WTC11 (cell line): ENCODE measurements around the gene GOLGA8B. TPM values are rescaled to one million over a fixed set of nuclear protein-coding genes. Genes with fewer than 3 reads are reported as not detected.

ENCODE experiments used
- ATAC-seq: fragments of 200-7000 bp; cut with Tn5 transposase; 2 replicates; pipeline ENCODE4 v1.10.0; 2021; ENCODE audit warnings: mild to moderate bottlenecking, moderate library complexity
- CTCF ChIA-PET: fragments of 300-600 bp; sonication (Branson Sonifier 250); formaldehyde crosslinking; loops from one replicate; lab custom pipeline; 2021; ENCODE audit warnings: antibody characterized with exemption; lab: Charles Lee
- POLR2A ChIA-PET: fragments of 350-600 bp; sonication (Branson Sonifier 250); formaldehyde crosslinking; loops from one replicate; lab custom pipeline; 2021; ENCODE audit warnings: antibody characterized with exemption; lab: Charles Lee
- DNase-seq: peaks from one replicate; pipeline ENCODE4 v3.0.0; 2021; ENCODE audit warnings: low spot score
- H3K27ac Mint-ChIP-seq: 2 replicates; pipeline ENCODE4 v1.8.0; 2021; ENCODE audit warnings: mixed read lengths
- H3K27me3 Mint-ChIP-seq: 2 replicates; pipeline ENCODE4 v1.8.0; 2021; ENCODE audit warnings: low read depth, mild to moderate bottlenecking, moderate library complexity, mixed read lengths
- H3K36me3 Mint-ChIP-seq: 2 replicates; pipeline ENCODE4 v1.8.0; 2021; ENCODE audit warnings: mixed read lengths
- H3K4me1 Mint-ChIP-seq: 2 replicates; pipeline ENCODE4 v1.8.0; 2022; ENCODE audit warnings: mixed read lengths
- H3K4me3 Mint-ChIP-seq: 2 replicates; pipeline ENCODE4 v1.8.0; 2021; ENCODE audit warnings: mild to moderate bottlenecking, moderate library complexity, mixed read lengths
- H3K9me3 Mint-ChIP-seq: 2 replicates; pipeline ENCODE4 v1.8.0; 2021; ENCODE audit warnings: mixed read lengths
- GABPB1 ChIP-seq: sonication (generic); formaldehyde crosslinking; IDR thresholded peaks from 2 replicates; pipeline ENCODE4 v1.8.1; 2023; ENCODE audit warnings: mild to moderate bottlenecking, missing genetic modification reagents
- KAT7 ChIP-seq: sonication (generic); formaldehyde crosslinking; IDR thresholded peaks from 2 replicates; pipeline ENCODE4 v1.8.1; 2023; ENCODE audit warnings: missing genetic modification reagents, mild to moderate bottlenecking, borderline replicate concordance
- MXD4 ChIP-seq: fragments of 250-450 bp; sonication (Bioruptor Pico); IDR thresholded peaks from 2 replicates; pipeline ENCODE4 v1.8.0; 2021; ENCODE audit warnings: mild to moderate bottlenecking, moderate library complexity, borderline replicate concordance
- NFYB ChIP-seq: sonication (generic); formaldehyde crosslinking; conservative IDR thresholded peaks from 2 replicates; pipeline ENCODE4 v1.8.0; 2022; ENCODE audit warnings: low read depth, missing genetic modification reagents
- OVOL2 ChIP-seq: fragments of 250-450 bp; sonication (Bioruptor Pico); IDR thresholded peaks from 2 replicates; pipeline ENCODE4 v1.9.0; 2021; ENCODE audit warnings: mild to moderate bottlenecking, borderline replicate concordance
- TEAD4 ChIP-seq: sonication (generic); formaldehyde crosslinking; IDR thresholded peaks from 2 replicates; pipeline ENCODE4 v1.8.0; 2022; ENCODE audit warnings: mild to moderate bottlenecking, missing genetic modification reagents
- TP53 ChIP-seq: sonication (generic); formaldehyde crosslinking; IDR thresholded peaks from 2 replicates; pipeline ENCODE4 v1.8.1; 2023; ENCODE audit warnings: mild to moderate bottlenecking, missing genetic modification reagents
- ZBTB21 ChIP-seq: sonication (generic); formaldehyde crosslinking; IDR thresholded peaks from 2 replicates; pipeline ENCODE4 v1.8.1; 2023; ENCODE audit warnings: mild to moderate bottlenecking, missing genetic modification reagents, borderline replicate concordance
- ZNF219 ChIP-seq: sonication (generic); formaldehyde crosslinking; IDR thresholded peaks from 2 replicates; pipeline ENCODE4 v1.8.0; 2023; ENCODE audit warnings: missing genetic modification reagents, mild to moderate bottlenecking, borderline replicate concordance
- ZNF416 ChIP-seq: fragments of 250-450 bp; sonication (Bioruptor Pico); IDR thresholded peaks from 2 replicates; pipeline ENCODE4 v1.9.0; 2021; ENCODE audit warnings: mild to moderate bottlenecking, inconsistent platforms
- total RNA-seq: library from RNA; stranded (reverse); gene quantifications from 3 replicates; pipeline ENCODE4 v1.2.3, GENCODE V29; 2021
- TF ChIP-seq, protein P1 (sequence below): sonication (generic); formaldehyde crosslinking; IDR thresholded peaks from 2 replicates; pipeline ENCODE4 v1.8.0; 2023; ENCODE audit warnings: mild to moderate bottlenecking, missing genetic modification reagents
- TF ChIP-seq, protein P2 (sequence below): fragments of 200-600 bp; IDR thresholded peaks from 2 replicates; pipeline ENCODE4 v1.8.0; 2022; ENCODE audit warnings: antibody characterized with exemption
- TF ChIP-seq, protein P3 (sequence below): sonication (generic); formaldehyde crosslinking; IDR thresholded peaks from 2 replicates; pipeline ENCODE4 v1.8.0; 2022; ENCODE audit warnings: mild to moderate bottlenecking, missing genetic modification reagents
- TF ChIP-seq, protein P4 (sequence below): sonication (generic); formaldehyde crosslinking; IDR thresholded peaks from 2 replicates; pipeline ENCODE4 v1.8.1; 2022; ENCODE audit warnings: low read depth, missing genetic modification reagents, borderline replicate concordance
- TF ChIP-seq, protein P5 (sequence below): sonication (generic); formaldehyde crosslinking; IDR thresholded peaks from 2 replicates; pipeline ENCODE4 v1.8.0; 2023; ENCODE audit warnings: missing genetic modification reagents
- TF ChIP-seq, protein P6 (sequence below): sonication (generic); formaldehyde crosslinking; conservative IDR thresholded peaks from 2 replicates; pipeline ENCODE4 v1.8.1; 2022; ENCODE audit warnings: mild to moderate bottlenecking, missing genetic modification reagents
- TF ChIP-seq, protein P7 (sequence below): fragments of 250-450 bp; sonication (Bioruptor Pico); IDR thresholded peaks from 2 replicates; pipeline ENCODE4 v1.9.0; 2021; ENCODE audit warnings: mild to moderate bottlenecking, borderline replicate concordance

Gene GOLGA8B
- total RNA-seq, 1 experiment from 2014 or later: 29.0 TPM

DNA sequence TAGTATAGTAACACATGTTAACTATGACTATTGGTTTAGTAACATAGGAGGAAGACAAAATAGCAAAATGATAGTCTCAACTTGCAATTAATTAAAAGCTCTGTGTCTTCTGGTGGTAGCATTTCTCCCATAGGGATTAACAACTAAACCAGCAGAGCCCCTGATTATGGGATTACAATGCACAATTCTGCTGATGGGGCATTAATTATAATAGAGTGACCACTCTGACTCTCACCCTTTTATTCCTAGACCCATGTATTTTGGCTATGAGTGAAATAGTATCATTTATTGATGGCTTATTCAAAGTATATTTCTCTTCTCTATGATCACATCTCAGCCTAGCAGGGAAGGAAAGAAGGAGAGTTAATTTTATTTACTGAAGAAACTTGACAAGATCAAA is 17.5 kb upstream of the GOLGA8B start (continued):
- no peak for TF ChIP-seq ZNF416 (CRISPR knock-in tag)
- TF ChIP-seq, protein P1, sequence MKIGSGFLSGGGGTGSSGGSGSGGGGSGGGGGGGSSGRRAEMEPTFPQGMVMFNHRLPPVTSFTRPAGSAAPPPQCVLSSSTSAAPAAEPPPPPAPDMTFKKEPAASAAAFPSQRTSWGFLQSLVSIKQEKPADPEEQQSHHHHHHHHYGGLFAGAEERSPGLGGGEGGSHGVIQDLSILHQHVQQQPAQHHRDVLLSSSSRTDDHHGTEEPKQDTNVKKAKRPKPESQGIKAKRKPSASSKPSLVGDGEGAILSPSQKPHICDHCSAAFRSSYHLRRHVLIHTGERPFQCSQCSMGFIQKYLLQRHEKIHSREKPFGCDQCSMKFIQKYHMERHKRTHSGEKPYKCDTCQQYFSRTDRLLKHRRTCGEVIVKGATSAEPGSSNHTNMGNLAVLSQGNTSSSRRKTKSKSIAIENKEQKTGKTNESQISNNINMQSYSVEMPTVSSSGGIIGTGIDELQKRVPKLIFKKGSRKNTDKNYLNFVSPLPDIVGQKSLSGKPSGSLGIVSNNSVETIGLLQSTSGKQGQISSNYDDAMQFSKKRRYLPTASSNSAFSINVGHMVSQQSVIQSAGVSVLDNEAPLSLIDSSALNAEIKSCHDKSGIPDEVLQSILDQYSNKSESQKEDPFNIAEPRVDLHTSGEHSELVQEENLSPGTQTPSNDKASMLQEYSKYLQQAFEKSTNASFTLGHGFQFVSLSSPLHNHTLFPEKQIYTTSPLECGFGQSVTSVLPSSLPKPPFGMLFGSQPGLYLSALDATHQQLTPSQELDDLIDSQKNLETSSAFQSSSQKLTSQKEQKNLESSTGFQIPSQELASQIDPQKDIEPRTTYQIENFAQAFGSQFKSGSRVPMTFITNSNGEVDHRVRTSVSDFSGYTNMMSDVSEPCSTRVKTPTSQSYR (CRISPR knock-in tag): no peak

DNA sequence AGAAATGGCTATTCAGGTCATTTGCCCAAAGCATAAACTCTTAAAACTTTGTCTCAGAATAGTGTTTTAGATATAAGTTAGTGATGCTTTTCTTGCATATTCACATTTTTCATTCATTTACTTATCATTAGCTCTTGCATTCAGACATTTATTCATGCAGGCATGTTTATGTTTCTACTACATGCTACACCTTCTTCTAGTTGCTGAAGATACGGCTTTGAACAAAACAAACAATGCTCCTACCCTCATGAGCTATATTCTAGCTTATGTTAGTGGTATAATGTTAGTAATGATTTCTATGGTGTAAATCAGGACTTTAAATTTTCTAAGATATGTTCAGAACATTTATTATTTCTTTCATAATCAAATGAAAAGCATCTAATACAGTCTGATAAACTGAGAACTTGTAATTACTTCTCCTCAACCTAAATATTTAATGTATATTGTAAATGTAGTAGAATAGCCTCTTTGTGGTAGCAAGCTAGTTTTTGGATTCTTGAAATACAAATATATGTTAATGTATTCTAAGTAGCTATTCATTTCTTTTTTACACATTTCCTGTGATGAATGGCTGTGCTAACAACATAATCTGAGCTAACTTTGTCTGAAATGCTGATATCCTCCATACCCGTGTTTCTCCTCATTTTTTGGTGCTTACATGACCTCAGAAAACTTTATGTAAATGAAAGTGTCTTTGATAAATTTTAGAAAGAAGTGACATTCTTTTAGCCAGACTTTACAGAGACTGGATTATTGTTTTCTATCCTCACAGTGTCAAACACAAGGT is 15.5 kb upstream of the GOLGA8B start:
- peaks cover 4% of the 10 kb centered on the region for H3K27me3 Mint-ChIP-seq
- no peak for ATAC-seq
- H3K4me3 Mint-ChIP-seq: no peak overlapping the region
- H3K4me1 Mint-ChIP-seq: no peaks in the 10 kb centered on the region
- DNase-seq: no peak
- POLR2A ChIA-PET: no interaction called here
- TF ChIP-seq OVOL2: no peak
- TF ChIP-seq, protein P2, sequence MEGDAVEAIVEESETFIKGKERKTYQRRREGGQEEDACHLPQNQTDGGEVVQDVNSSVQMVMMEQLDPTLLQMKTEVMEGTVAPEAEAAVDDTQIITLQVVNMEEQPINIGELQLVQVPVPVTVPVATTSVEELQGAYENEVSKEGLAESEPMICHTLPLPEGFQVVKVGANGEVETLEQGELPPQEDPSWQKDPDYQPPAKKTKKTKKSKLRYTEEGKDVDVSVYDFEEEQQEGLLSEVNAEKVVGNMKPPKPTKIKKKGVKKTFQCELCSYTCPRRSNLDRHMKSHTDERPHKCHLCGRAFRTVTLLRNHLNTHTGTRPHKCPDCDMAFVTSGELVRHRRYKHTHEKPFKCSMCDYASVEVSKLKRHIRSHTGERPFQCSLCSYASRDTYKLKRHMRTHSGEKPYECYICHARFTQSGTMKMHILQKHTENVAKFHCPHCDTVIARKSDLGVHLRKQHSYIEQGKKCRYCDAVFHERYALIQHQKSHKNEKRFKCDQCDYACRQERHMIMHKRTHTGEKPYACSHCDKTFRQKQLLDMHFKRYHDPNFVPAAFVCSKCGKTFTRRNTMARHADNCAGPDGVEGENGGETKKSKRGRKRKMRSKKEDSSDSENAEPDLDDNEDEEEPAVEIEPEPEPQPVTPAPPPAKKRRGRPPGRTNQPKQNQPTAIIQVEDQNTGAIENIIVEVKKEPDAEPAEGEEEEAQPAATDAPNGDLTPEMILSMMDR: no peak
- TF ChIP-seq ZBTB21: no peak
- TF ChIP-seq TEAD4 (CRISPR knock-in tag): no peak
- TF ChIP-seq ZNF219 (CRISPR knock-in tag): no peak
- TF ChIP-seq, all 79 proteins: peak for 0
- no peaks in the 10 kb centered on the region for H3K36me3 Mint-ChIP-seq
- CTCF ChIA-PET: no interaction called here
- no peak overlapping the region for H3K27ac Mint-ChIP-seq
- H3K9me3 Mint-ChIP-seq: no peaks in the 10 kb centered on the region

DNA sequence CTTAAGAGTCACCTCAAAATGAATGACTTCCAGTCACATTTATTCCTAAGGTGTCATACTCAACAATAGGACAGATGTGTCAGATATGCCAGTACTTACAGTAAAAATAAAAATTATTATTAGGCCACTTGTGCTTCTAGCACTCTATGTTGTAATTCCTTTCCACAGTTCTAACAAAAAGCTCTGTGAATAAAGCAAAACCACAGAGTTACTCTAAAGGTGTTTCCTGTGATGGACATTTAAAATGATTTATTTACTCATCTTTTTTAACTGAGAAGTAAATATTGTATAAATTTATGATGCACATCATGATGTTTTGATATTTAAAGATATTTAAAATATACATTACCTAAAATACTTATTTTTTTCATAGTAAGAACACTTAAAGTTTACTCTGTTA is 13.9 kb upstream of the GOLGA8B start:
- peaks cover 4% of the 10 kb centered on the region for H3K27me3 Mint-ChIP-seq
- ChIA-PET CTCF (no interaction called here), POLR2A (no interaction called here)
- no peaks in the 10 kb centered on the region for H3K4me1 Mint-ChIP-seq
- no peak overlapping the region for H3K4me3 Mint-ChIP-seq
- no peak for ATAC-seq
- H3K36me3 Mint-ChIP-seq: no peaks in the 10 kb centered on the region
- DNase-seq: no peak
- no peaks in the 10 kb centered on the region for H3K9me3 Mint-ChIP-seq
- no peak overlapping the region for H3K27ac Mint-ChIP-seq
- TF ChIP-seq TP53 (CRISPR knock-in tag) (no peak), KAT7 (no peak), MXD4 (no peak), GABPB1 (CRISPR knock-in tag) (no peak), NFYB (no peak)
- TF ChIP-seq, protein P3, sequence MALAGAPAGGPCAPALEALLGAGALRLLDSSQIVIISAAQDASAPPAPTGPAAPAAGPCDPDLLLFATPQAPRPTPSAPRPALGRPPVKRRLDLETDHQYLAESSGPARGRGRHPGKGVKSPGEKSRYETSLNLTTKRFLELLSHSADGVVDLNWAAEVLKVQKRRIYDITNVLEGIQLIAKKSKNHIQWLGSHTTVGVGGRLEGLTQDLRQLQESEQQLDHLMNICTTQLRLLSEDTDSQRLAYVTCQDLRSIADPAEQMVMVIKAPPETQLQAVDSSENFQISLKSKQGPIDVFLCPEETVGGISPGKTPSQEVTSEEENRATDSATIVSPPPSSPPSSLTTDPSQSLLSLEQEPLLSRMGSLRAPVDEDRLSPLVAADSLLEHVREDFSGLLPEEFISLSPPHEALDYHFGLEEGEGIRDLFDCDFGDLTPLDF (CRISPR knock-in tag): no peak
- TF ChIP-seq, protein P4, sequence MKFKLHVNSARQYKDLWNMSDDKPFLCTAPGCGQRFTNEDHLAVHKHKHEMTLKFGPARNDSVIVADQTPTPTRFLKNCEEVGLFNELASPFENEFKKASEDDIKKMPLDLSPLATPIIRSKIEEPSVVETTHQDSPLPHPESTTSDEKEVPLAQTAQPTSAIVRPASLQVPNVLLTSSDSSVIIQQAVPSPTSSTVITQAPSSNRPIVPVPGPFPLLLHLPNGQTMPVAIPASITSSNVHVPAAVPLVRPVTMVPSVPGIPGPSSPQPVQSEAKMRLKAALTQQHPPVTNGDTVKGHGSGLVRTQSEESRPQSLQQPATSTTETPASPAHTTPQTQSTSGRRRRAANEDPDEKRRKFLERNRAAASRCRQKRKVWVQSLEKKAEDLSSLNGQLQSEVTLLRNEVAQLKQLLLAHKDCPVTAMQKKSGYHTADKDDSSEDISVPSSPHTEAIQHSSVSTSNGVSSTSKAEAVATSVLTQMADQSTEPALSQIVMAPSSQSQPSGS (CRISPR knock-in tag): no peak
- TF ChIP-seq, protein P5, sequence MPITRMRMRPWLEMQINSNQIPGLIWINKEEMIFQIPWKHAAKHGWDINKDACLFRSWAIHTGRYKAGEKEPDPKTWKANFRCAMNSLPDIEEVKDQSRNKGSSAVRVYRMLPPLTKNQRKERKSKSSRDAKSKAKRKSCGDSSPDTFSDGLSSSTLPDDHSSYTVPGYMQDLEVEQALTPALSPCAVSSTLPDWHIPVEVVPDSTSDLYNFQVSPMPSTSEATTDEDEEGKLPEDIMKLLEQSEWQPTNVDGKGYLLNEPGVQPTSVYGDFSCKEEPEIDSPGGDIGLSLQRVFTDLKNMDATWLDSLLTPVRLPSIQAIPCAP (CRISPR knock-in tag): no peak
- TF ChIP-seq, protein P6, sequence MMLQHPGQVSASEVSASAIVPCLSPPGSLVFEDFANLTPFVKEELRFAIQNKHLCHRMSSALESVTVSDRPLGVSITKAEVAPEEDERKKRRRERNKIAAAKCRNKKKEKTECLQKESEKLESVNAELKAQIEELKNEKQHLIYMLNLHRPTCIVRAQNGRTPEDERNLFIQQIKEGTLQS (CRISPR knock-in tag): no peak
- TF ChIP-seq, protein P7, sequence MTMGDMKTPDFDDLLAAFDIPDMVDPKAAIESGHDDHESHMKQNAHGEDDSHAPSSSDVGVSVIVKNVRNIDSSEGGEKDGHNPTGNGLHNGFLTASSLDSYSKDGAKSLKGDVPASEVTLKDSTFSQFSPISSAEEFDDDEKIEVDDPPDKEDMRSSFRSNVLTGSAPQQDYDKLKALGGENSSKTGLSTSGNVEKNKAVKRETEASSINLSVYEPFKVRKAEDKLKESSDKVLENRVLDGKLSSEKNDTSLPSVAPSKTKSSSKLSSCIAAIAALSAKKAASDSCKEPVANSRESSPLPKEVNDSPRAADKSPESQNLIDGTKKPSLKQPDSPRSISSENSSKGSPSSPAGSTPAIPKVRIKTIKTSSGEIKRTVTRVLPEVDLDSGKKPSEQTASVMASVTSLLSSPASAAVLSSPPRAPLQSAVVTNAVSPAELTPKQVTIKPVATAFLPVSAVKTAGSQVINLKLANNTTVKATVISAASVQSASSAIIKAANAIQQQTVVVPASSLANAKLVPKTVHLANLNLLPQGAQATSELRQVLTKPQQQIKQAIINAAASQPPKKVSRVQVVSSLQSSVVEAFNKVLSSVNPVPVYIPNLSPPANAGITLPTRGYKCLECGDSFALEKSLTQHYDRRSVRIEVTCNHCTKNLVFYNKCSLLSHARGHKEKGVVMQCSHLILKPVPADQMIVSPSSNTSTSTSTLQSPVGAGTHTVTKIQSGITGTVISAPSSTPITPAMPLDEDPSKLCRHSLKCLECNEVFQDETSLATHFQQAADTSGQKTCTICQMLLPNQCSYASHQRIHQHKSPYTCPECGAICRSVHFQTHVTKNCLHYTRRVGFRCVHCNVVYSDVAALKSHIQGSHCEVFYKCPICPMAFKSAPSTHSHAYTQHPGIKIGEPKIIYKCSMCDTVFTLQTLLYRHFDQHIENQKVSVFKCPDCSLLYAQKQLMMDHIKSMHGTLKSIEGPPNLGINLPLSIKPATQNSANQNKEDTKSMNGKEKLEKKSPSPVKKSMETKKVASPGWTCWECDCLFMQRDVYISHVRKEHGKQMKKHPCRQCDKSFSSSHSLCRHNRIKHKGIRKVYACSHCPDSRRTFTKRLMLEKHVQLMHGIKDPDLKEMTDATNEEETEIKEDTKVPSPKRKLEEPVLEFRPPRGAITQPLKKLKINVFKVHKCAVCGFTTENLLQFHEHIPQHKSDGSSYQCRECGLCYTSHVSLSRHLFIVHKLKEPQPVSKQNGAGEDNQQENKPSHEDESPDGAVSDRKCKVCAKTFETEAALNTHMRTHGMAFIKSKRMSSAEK (CRISPR knock-in tag): no peak
- TF ChIP-seq, all 79 proteins: peak for 0
